Testis (tissue), 3 donors: ENCODE results near the gene KCTD5. TPM values are rescaled to one million over a fixed set of nuclear protein-coding genes. Genes with fewer than 3 reads are reported as not detected.

ENCODE experiments used
- DNase-seq: peaks from one replicate; pipeline ENCODE4 v3.0.0-alpha.2; 2019
- H3K27ac ChIP-seq, 2 donors: fragments of 200-600 bp; sonication (generic); one replicate each; pipeline ENCODE4 v1.5.1; 2019
- H3K27me3 ChIP-seq: fragments of 200-600 bp; sonication (generic); one replicate; pipeline ENCODE4 v1.5.1; 2019
- H3K36me3 ChIP-seq: fragments of 200-600 bp; sonication (generic); one replicate; pipeline ENCODE4 v1.5.1; 2017; ENCODE audit warnings: low read depth; ENCODE audit errors: missing control alignments
- H3K4me1 ChIP-seq: fragments of 200-600 bp; sonication (generic); one replicate; pipeline ENCODE4 v1.5.1; 2019
- H3K4me3 ChIP-seq, 2 donors: fragments of 200-600 bp; sonication (generic); one replicate each; pipeline ENCODE4 v1.5.1; 2017 to 2019
- H3K9me3 ChIP-seq: fragments of 200-600 bp; sonication (generic); one replicate; pipeline ENCODE4 v1.5.1; 2017
- POLR2A ChIP-seq: fragments of 450-650 bp; IDR thresholded peaks from one replicate; pipeline ENCODE4 v1.6.1; 2017; ENCODE audit warnings: antibody characterized with exemption, mild to moderate bottlenecking, moderate library complexity
- WGBS, 2 donors: methylation state at CpG; one replicate each; pipeline ENCODE4 v1.1.5; 2018; 5-methylcytosine and 5-hydroxymethylcytosine counted together
- intact Hi-C: fragments of 100-400 bp; cut with DNase I; formaldehyde crosslinking; loops from one replicate; pipeline ENCODE4 v1.15.1; 2023; ENCODE audit warnings: low total_unique reads
- polyA plus RNA-seq: library from polyadenylated mRNA; stranded (reverse); fragments of 350-450 nt; fragmentation: Illumina TruSeq; extraction: RNeasy Lipid Tissue Mini Kit (QIAGEN cat#74804); gene quantifications from one replicate; pipeline ENCODE4 v1.2.3, GENCODE V29; 2014; ENCODE audit warnings: low read depth, low replicate concordance; ENCODE audit not compliant: insufficient read depth
- total RNA-seq, 2 donors: library from RNA; depleted of rRNA; stranded (reverse); fragments of >200 nt; gene quantifications; one replicate each; pipeline ENCODE4 v1.2.3, GENCODE V29; 2016
- TF ChIP-seq, protein P1 (sequence below), 3 experiments: fragments of 450-650 bp in 2 of 3; fragments of 200-600 bp in 1 of 3; sonication (generic) in 1 of 3; IDR thresholded peaks; one replicate each; pipeline ENCODE4 v1.5.1; 2016 to 2019; ENCODE audit warnings: antibody characterized with exemption in 3 of 3, mild to moderate bottlenecking in 2 of 3, moderate library complexity in 1 of 3

Gene KCTD5
- total and polyA plus RNA-seq, 3 donors from 2014 or later: 33.3 to 72.2 (median 63.9) TPM

DNA sequence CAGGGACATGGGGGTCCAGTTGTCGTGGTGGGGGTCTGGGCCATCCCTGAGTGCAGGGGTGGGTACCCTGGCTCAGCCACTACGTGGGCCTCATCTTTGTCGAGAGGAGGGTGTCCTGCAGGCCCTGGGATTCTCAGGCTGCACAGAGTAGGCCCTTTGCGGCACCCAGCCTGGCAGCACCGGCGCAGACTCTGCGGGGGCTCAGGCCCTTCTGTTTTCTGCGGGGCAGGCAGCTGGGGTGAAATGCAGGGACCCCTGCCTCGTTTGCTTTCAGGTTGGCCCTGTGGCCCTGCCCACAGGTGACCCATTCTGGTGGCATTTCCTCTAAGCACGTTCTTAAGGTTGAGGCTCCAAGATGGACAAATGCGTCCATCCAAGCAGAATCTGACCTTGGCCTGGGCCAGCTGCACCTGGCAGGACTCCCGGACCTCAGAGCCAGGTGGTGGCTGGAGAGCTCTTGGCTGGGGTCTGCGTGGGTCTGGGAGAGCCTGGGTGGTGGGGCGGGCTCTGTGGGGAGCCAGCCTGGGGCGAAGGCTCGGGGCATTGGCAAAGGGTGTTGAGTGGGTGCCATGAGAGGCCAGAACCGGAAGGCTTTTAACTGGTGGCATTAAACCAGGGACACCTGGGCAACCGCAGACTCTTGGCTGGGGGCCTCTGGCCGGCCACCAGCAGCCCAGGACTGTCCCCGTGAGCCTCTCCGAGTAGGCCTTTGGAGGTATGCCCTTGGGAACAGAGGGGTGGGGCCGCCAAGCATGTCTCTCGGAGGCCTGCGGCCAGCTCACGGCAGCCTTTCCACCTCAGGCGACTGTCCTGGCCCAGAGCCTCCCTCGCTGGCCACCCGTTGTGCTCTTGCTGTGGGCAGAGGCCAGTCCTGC lies 20.8 kb downstream of the KCTD5 start:
- Histone ChIP-seq H3K4me3 (no peak overlapping the region), H3K27ac (no peak overlapping the region), H3K4me1 (no peaks in the 10 kb centered on the region), H3K9me3 (no peaks in the 10 kb centered on the region), H3K36me3 (no peaks in the 10 kb centered on the region), H3K27me3 (no peaks in the 10 kb centered on the region)
- no peak for DNase-seq
- intact Hi-C loops: no loop called here
- 71% methylated on average over 26 of the region's 28 CpGs; no CpG with 5 or more reads in 1 of the 2 donors for WGBS, 2 donors
- TF ChIP-seq, protein P1, sequence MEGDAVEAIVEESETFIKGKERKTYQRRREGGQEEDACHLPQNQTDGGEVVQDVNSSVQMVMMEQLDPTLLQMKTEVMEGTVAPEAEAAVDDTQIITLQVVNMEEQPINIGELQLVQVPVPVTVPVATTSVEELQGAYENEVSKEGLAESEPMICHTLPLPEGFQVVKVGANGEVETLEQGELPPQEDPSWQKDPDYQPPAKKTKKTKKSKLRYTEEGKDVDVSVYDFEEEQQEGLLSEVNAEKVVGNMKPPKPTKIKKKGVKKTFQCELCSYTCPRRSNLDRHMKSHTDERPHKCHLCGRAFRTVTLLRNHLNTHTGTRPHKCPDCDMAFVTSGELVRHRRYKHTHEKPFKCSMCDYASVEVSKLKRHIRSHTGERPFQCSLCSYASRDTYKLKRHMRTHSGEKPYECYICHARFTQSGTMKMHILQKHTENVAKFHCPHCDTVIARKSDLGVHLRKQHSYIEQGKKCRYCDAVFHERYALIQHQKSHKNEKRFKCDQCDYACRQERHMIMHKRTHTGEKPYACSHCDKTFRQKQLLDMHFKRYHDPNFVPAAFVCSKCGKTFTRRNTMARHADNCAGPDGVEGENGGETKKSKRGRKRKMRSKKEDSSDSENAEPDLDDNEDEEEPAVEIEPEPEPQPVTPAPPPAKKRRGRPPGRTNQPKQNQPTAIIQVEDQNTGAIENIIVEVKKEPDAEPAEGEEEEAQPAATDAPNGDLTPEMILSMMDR (IDR thresholded peaks at IDR 0.05): no peak
- TF ChIP-seq POLR2A: no peak

- DNase-seq: no peak
Observed at GRCh38 chr16:2704166-2704982, 22.1 kb downstream of the KCTD5 start.

DNA sequence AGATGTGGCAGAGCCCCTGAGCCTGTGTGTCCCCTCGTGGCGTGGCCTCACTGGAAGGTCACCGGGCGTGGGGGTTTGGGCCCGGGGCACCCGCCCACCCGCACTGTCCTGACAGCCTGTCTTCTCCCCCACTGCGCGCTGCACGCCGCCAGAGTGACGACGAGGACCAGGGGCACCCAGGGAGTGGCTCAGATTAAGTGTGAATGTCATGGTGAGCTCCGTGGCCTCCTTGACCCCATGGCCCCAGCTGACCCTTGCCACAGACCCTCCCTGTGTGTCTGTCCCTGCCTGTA lies 22.6 kb downstream of the KCTD5 start:
- Histone ChIP-seq H3K9me3 (no peaks in the 10 kb centered on the region), H3K27me3 (no peaks in the 10 kb centered on the region), H3K4me1 (no peaks in the 10 kb centered on the region), H3K4me3 (no peak overlapping the region), H3K27ac (no peak overlapping the region), H3K36me3 (no peaks in the 10 kb centered on the region)
- intact Hi-C loops: no loop called here
- TF ChIP-seq, protein P1 (IDR thresholded peaks at IDR 0.05): no peak
- no peak for TF ChIP-seq POLR2A
- DNase-seq: no peak
- 67 to 95% methylated on average over 1 to 14 of the region's 14 CpGs for WGBS, 2 donors

More at GRCh38 chr16:2704166-2704982, 22.1 kb downstream of the KCTD5 start:
- intact Hi-C loops: no loop called here
- no peaks in the 10 kb centered on the region for H3K4me1 ChIP-seq
- H3K27ac ChIP-seq: no peak overlapping the region
- H3K4me3 ChIP-seq: no peak overlapping the region
- no peaks in the 10 kb centered on the region for H3K27me3 ChIP-seq
- no peaks in the 10 kb centered on the region for H3K9me3 ChIP-seq
- TF ChIP-seq, protein P1 (IDR thresholded peaks at IDR 0.05): no peak
- TF ChIP-seq POLR2A: no peak
- no peaks in the 10 kb centered on the region for H3K36me3 ChIP-seq
- 82 to 94% methylated on average over 5 to 33 of the region's 33 CpGs for WGBS, 2 donors

- no peak for DNase-seq
- Histone ChIP-seq H3K36me3 (no peaks in the 10 kb centered on the region), H3K4me1 (no peaks in the 10 kb centered on the region), H3K27me3 (no peaks in the 10 kb centered on the region), H3K4me3 (no peak overlapping the region), H3K27ac (no peak overlapping the region), H3K9me3 (no peaks in the 10 kb centered on the region)
- no peak for TF ChIP-seq POLR2A
- TF ChIP-seq, protein P1 (IDR thresholded peaks at IDR 0.05): no peak
- intact Hi-C loops: no loop called here
- 92% methylated on average over 8 of the region's 10 CpGs; no CpG with 5 or more reads in 1 of the 2 donors for whole genome bisulfite sequencing, 2 donors
Observed at GRCh38 chr16:2705351-2705750, 23.0 kb downstream of the KCTD5 start.
